ENCODE measurements around the gene FBXO38. TPM values are rescaled to one million over a fixed set of nuclear protein-coding genes. Genes with fewer than 3 reads are reported as not detected.

Gene FBXO38
- total RNA-seq, 1 donor from 2014 or later = 64.6 TPM

- Histone ChIP-seq H4K20me1 (ENCODE audit: low read depth) (no peaks in the 10 kb centered on the region), H3F3A (ENCODE audit: low read depth) (no peaks in the 10 kb centered on the region), H3K4me2 (no peak overlapping the region), H3K9me3 (ENCODE audit: low read depth) (no peaks in the 10 kb centered on the region), H2AFZ (replicated peaks) (no peak overlapping the region), H3K4me3 (no peak overlapping the region), H3K79me2 (ENCODE audit: low read depth) (no peaks in the 10 kb centered on the region), H3K36me3 (no peaks in the 10 kb centered on the region), H3K4me1 (no peaks in the 10 kb centered on the region), H3K9ac (no peak overlapping the region), H3K27ac (no peak overlapping the region), H3K27me3 (peaks cover 68% of the 10 kb centered on the region)
- Mint-ChIP-seq H3K36me3 (no peaks in the 10 kb centered on the region), H3K9me3 (no peaks in the 10 kb centered on the region), H3K4me1 (no peaks in the 10 kb centered on the region), H3K4me3 (no peak overlapping the region), H3K27me3 (ENCODE audit: insufficient read depth, low read depth) (no peaks in the 10 kb centered on the region), H3K27ac (no peak overlapping the region)
- no peak for DNase-seq (ENCODE audit: low spot score)
- no peak for TF ChIP-seq EZH2 (IDR thresholded peaks at IDR 0.05)
- no peak for TF ChIP-seq CTCF (IDR thresholded peaks at IDR 0.05)
- no peak for TF ChIP-seq EZH2phosphoT487 (IDR thresholded peaks at IDR 0.05)
Measured at GRCh38 chr5:148488757-148489156, 105.0 kb downstream of the FBXO38 start.

GRCh38 chr5:148491015-148491792, 107.4 kb downstream of the FBXO38 start:
- no peak overlapping the region for H3K27ac ChIP-seq
- Mint-ChIP-seq H3K4me1 (no peaks in the 10 kb centered on the region), H3K9me3 (no peaks in the 10 kb centered on the region), H3K27me3 (ENCODE audit: insufficient read depth, low read depth) (no peaks in the 10 kb centered on the region), H3K27ac (no peak overlapping the region), H3K4me3 (no peak overlapping the region), H3K36me3 (no peaks in the 10 kb centered on the region)
- H4K20me1 ChIP-seq (ENCODE audit: low read depth) = no peaks in the 10 kb centered on the region
- H3K9me3 ChIP-seq (ENCODE audit: low read depth) = no peaks in the 10 kb centered on the region
- no peak overlapping the region for H3K4me3 ChIP-seq
- no peaks in the 10 kb centered on the region for H3K79me2 ChIP-seq (ENCODE audit: low read depth)
- H3K4me1 ChIP-seq = no peaks in the 10 kb centered on the region
- no peak for DNase-seq (ENCODE audit: low spot score)
- no peak overlapping the region for H3K4me2 ChIP-seq
- no peak overlapping the region for H3K9ac ChIP-seq
- H2AFZ ChIP-seq (replicated peaks) = no peak overlapping the region
- no peaks in the 10 kb centered on the region for H3K36me3 ChIP-seq
- peaks cover 44% of the 10 kb centered on the region for H3K27me3 ChIP-seq
- no peak for TF ChIP-seq CTCF (IDR thresholded peaks at IDR 0.05)
- no peak for TF ChIP-seq EZH2phosphoT487 (IDR thresholded peaks at IDR 0.05)
- no peak for TF ChIP-seq EZH2 (IDR thresholded peaks at IDR 0.05)
- no peaks in the 10 kb centered on the region for H3F3A ChIP-seq (ENCODE audit: low read depth)

GRCh38 chr5:148491793-148492184, 108.0 kb downstream of the FBXO38 start:
- H4K20me1 ChIP-seq (ENCODE audit: low read depth) = no peaks in the 10 kb centered on the region
- no peak overlapping the region for H3K4me3 ChIP-seq
- no peaks in the 10 kb centered on the region for H3K4me1 ChIP-seq
- Mint-ChIP-seq H3K27ac (no peak overlapping the region), H3K4me1 (no peaks in the 10 kb centered on the region), H3K27me3 (ENCODE audit: insufficient read depth, low read depth) (no peaks in the 10 kb centered on the region), H3K9me3 (no peaks in the 10 kb centered on the region), H3K36me3 (no peaks in the 10 kb centered on the region), H3K4me3 (no peak overlapping the region)
- no peak overlapping the region for H2AFZ ChIP-seq (replicated peaks)
- H3F3A ChIP-seq (ENCODE audit: low read depth) = no peaks in the 10 kb centered on the region
- H3K4me2 ChIP-seq = no peak overlapping the region
- H3K36me3 ChIP-seq = no peaks in the 10 kb centered on the region
- H3K9ac ChIP-seq = no peak overlapping the region
- no peak for TF ChIP-seq EZH2 (IDR thresholded peaks at IDR 0.05)
- TF ChIP-seq CTCF (IDR thresholded peaks at IDR 0.05) = no peak
- no peak for TF ChIP-seq EZH2phosphoT487 (IDR thresholded peaks at IDR 0.05)
- H3K79me2 ChIP-seq (ENCODE audit: low read depth) = no peaks in the 10 kb centered on the region
- DNase-seq (ENCODE audit: low spot score) = no peak
- H3K9me3 ChIP-seq (ENCODE audit: low read depth) = no peaks in the 10 kb centered on the region
- H3K27me3 ChIP-seq = peaks cover 39% of the 10 kb centered on the region
- no peak overlapping the region for H3K27ac ChIP-seq
